IMR-90 (cell line): Measurements from ENCODE around the gene AHNAK.

Experiments used
- BHLHE40 ChIP-seq: fragments of 150-350 bp; IDR thresholded peaks from 2 replicates; pipeline ENCODE4 v1.6.1; 2016; ENCODE audit warnings: mild to moderate bottlenecking, low read depth, low read length
- FOS ChIP-seq: fragments of 150-350 bp; IDR thresholded peaks from 2 replicates; pipeline ENCODE4 v1.6.1; 2016; ENCODE audit warnings: low read depth, low read length
- MAFK ChIP-seq: IDR thresholded peaks from 2 replicates; pipeline ENCODE4 v1.6.1; 2012; ENCODE audit warnings: low read depth, low read length, improper control_type of control experiment
- MXI1 ChIP-seq: IDR thresholded peaks from 2 replicates; pipeline ENCODE4 v1.6.1; 2012; ENCODE audit warnings: low read depth, mild to moderate bottlenecking, low read length, moderate library complexity, borderline replicate concordance
- POLR2A ChIP-seq: IDR thresholded peaks from 2 replicates; pipeline ENCODE4 v1.6.1; 2012; ENCODE audit warnings: mild to moderate bottlenecking, low read depth, low read length
- RCOR1 ChIP-seq: IDR thresholded peaks from 2 replicates; pipeline ENCODE4 v1.6.1; 2012; ENCODE audit warnings: mild to moderate bottlenecking, low read length, improper control_type of control experiment; ENCODE audit not compliant: insufficient replicate concordance
- RFX5 ChIP-seq: IDR thresholded peaks from 2 replicates; pipeline ENCODE4 v1.8.0; 2012; ENCODE audit warnings: low read depth, mild to moderate bottlenecking, low read length, moderate library complexity
- SMC3 ChIP-seq: fragments of 150-350 bp; IDR thresholded peaks from 2 replicates; pipeline ENCODE4 v1.6.1; 2016; ENCODE audit warnings: low read depth, mild to moderate bottlenecking, antibody characterized with exemption, low read length, moderate library complexity
- USF2 ChIP-seq: fragments of 150-350 bp; IDR thresholded peaks from 2 replicates; pipeline ENCODE4 v1.6.1; 2017; ENCODE audit warnings: mild to moderate bottlenecking, antibody characterized with exemption, low read length, low read depth
- TF ChIP-seq, protein P1 (sequence below): conservative IDR thresholded peaks from 2 replicates; pipeline ENCODE4 v1.5.1; 2012; ENCODE audit warnings: mild to moderate bottlenecking, low read depth, low read length, improper control_type of control experiment

GRCh38 chr11:62452839-62453468 is 93.7 kb downstream of the AHNAK start:
- TF ChIP-seq POLR2A (no peak), BHLHE40 (no peak), RCOR1 (no peak), USF2 (no peak), FOS (no peak), SMC3 (no peak), MXI1 (no peak), MAFK (no peak), RFX5 (no peak)
- TF ChIP-seq, protein P1, sequence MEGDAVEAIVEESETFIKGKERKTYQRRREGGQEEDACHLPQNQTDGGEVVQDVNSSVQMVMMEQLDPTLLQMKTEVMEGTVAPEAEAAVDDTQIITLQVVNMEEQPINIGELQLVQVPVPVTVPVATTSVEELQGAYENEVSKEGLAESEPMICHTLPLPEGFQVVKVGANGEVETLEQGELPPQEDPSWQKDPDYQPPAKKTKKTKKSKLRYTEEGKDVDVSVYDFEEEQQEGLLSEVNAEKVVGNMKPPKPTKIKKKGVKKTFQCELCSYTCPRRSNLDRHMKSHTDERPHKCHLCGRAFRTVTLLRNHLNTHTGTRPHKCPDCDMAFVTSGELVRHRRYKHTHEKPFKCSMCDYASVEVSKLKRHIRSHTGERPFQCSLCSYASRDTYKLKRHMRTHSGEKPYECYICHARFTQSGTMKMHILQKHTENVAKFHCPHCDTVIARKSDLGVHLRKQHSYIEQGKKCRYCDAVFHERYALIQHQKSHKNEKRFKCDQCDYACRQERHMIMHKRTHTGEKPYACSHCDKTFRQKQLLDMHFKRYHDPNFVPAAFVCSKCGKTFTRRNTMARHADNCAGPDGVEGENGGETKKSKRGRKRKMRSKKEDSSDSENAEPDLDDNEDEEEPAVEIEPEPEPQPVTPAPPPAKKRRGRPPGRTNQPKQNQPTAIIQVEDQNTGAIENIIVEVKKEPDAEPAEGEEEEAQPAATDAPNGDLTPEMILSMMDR, result no peak
